GM19238 (cell line): Measurements from ENCODE around the gene ZBTB20.

Source experiments
- DNase-seq: peaks from one replicate; pipeline ENCODE4 v3.0.0; 2011; ENCODE audit warnings: low spot score; ENCODE audit not compliant: insufficient read length

The ZBTB20 gene

GRCh38 chr3:114350271-114350670 lies 796.8 kb downstream of the ZBTB20 start:
- no peak for DNase-seq

DNA sequence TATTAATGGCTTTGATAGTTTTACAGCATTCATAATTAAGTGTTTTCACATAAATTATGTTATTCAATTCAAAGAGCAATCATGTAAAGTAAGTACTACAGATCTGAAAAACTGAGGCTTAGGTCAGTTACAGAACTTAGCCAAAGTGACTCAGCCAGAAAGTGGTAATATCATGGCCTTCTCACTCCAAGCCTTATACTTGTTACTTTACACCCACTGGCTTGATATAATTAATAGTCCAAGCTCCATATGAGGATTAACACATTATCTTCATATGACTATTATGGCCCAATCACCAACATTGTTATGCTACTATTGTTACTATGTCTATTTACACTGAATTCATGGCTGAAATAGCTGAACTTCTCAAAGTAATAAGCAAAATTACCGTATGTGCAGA lies 802.6 kb downstream of the ZBTB20 start:
- DNase-seq = no peak

DNA sequence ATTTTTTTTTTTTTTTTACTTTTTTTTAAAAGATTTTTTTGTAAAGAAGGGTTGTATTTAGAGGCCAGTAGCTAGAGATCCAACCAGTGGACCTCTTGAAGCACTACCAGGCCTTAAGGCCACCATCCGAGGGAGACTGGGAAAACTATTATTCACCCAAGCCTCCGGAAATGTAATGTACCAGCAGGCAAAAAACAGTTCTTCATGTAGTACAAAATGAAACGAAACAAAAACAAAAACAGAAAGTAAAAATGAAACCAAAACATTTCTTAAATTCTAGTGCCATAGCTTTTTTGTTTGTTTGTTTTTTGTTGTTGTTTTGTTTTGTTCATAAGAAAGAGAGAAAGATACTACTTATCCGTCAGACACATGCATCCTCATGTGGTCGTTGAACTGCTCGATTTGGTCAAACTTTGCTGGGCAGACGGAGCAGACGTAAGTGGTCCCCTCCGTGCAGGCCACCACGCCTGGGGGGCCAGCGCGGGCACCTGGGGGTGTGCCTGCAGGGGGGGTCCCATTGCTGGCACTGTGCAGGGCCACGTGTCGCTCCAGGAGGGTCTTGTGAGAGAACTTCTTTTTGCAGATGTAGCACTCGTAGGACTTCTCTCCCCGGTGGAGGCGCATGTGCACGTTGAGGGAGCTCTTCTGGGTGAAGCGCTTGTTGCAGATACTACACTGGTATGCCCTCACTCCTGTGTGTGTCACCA lies 808.3 kb downstream of the ZBTB20 start:
- DNase-seq = no peak

DNA sequence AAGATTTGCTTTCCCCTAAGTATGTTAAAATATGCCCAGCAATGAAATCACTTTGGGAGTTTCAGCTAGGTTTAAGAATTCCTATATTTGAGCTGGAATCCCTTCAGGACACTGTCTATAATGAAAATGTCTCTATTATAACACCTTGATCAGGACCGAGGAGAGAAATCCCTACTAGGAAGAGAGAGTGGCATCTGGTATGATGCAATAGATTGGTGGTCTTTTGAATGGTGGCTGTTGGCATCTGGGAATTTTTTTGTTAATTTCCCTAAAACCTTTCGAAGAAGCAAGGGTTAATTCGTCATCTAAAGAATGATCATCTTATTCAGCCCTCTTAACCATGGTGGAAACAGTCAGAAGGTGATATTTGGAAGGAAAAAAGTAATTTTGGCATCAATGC lies 810.2 kb downstream of the ZBTB20 start:
- no peak for DNase-seq

- DNase-seq = no peak
Observed at GRCh38 chr3:114336122-114336697, 810.9 kb downstream of the ZBTB20 start.

DNA sequence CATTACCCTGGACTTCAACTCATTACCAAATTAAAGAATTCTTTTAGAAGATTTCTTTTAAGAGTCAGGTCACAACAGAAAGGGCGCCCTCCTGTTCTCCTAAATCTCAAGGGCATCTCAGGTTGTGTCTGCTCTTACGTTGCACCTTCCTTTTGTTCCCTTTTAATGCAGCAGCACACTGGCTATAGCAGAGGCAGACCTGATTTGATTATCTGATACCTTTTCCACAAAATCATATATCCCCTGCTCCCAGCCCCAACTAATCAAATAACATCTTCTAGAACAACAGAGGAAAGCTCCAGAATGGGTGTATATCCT lies 813.2 kb downstream of the ZBTB20 start:
- DNase-seq = no peak

DNA sequence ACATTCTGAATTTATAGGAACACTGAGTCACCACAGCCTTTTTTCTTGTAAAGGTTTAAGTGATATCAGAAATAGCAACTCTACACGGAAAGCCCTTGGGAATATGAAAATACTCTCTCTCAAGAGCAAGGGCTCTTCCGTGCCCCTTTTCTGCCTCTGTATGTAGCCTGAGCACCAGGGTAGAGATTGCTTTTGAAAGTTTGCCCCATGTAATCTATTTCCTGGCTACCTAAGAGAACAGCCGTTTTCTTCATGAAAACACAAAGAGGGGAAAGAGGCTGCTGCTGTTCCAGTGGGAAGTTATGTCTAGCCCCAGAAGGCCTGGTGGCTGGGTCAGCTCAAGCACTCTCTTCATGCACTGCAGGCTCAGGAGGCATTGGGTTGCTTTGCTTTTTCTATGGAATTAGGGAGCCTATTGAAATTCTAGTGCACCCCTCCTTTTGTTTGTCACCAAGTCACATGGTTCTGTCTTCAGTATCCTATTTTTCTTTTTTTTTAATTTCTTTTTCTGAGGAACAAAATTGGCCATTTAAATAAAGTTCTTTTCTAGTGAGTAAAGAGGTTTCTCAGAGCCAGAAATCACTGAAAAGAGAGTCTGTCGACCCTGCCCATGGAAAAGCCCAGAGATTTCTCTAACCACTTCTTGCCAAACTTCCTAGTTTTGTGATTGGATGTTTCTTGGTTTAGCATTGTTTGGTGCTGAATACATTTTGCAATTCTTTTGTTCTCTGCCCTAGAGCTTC lies 813.7 kb downstream of the ZBTB20 start:
- no peak for DNase-seq

DNA sequence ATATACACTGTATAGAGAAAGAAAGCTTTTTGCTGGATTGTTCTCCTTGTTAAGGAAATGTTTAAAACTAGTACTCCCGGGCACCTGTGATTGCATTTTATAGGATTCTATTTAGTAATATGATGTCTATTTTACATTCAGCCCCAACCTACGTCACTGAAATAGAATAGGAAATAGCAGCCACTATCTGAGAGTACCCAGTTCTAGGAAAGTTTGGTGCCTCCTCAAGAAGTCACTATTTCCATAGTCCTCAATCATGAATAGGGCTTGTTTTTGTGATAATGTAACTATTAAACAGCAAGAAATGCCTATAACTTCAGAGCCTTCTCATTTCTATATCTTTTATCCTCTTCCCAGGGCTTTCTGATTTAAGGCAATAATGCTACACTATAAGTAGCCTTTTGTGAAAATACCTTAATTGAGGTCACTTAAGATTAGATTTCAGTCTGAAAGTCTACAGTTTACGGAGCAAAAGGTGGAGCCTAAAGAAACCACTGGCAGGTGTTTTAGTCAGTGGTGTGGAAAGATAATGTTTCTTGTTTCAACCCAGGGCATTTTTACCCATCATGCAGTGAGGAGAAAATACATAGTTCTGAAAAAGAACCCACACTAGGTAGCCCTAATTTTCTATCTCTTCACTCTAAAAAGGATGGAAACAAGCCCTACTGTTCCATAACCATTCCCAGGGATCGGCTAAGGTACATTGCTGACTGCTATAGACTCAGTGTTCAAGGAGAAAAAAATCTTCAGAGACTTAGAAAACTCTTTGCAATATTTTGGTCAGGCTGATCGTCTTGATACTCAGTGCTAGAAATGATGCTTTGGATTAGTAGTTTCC lies 814.5 kb downstream of the ZBTB20 start:
- DNase-seq = no peak

DNA sequence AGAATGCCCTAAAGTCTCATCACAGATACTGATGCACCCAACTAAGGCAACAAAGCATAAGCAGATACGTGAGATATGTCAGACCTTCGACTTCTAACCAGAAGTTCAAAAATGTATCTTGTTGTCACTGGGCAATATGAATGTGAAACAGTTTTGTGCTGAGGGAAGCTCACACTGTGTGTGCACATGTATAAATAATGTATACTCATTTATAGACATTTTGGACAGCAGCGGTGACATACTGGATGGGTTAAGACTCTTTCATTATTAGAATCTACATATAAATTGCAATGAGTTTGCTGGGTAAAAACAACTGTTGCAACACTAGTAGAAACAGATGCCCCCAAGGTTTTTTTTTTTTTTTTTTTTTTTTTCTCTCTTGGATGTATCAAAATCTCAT lies 815.4 kb downstream of the ZBTB20 start:
- DNase-seq = no peak

- DNase-seq = no peak
Observed at GRCh38 chr3:114331007-114331406, 816.1 kb downstream of the ZBTB20 start.

GRCh38 chr3:114329823-114330222 lies 817.3 kb downstream of the ZBTB20 start:
- no peak for DNase-seq

DNA sequence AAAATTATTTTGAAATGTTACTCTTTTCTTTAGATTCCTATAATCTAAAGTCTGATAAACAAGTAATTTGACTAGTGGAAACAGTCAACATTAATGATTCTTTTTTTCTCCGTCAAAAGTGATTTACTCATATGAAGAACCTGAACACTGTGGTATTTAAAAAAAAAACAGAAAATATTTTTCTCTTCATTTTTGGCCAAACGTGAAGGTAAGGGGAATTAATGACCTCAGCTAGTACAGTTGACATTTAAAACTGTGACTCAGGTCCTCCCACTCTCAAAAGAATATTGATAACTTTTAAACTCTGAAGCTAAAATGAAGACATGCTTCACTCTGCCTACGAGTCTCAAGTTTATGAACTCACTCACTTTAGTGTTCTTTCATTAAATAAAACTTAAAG lies 818.7 kb downstream of the ZBTB20 start:
- DNase-seq = no peak

- DNase-seq = no peak
Observed at GRCh38 chr3:114327665-114328064, 819.4 kb downstream of the ZBTB20 start.

DNA sequence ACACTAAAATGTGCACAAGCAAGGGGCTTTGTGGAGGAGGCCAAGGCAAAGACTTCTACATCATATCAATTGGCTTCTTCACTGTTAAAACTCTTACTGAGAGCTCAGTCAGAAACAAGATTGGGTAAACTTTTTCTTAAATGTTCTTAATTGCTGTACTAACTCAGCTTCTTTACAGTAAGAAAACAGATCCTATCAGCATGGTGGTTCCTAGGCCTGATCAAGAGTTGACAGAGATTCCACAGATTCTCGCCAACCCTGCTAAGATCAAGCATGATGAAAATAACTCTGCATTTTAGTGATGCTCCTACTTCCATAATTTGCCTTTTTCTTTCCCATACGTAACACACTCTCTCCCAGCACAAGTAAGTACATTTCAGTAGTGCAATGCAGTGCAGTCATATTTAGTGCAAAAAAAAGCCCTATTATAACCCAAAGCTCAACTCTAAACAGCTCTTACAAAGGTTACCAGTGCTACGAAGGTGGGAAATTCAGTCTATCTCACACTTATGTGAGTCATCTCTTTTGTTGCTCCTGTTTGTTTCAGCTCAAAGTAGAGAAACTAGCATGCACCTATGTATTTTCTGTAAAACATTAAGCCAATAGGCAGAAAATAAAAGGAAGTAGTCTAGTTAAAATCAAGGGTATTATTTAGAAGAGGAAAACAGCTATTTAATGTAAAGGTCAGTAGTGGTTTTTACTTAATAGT lies 823.4 kb downstream of the ZBTB20 start:
- no peak for DNase-seq

GRCh38 chr3:114320246-114320645 lies 826.8 kb downstream of the ZBTB20 start:
- no peak for DNase-seq

GRCh38 chr3:114319453-114319852 lies 827.6 kb downstream of the ZBTB20 start:
- DNase-seq = no peak

DNA sequence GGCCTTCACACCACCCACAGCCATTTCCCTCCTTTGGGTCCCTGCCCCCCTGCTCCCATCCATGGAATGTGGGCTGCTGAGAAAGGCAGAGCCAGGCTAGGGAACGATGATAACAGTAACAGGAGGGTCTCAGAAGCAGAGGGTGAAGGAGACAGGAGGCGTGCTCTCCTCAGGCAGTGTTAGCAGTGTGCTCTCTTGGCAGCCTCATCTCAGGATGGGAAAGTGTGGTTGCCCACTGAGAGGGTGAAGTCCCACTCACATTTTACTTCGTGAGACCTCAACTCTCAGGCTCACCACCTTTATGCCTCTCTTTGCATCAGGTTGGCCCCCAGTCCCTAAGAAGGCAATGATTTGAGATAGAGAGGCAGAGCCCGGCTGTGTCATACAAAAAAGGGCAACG lies 828.8 kb downstream of the ZBTB20 start:
- no peak for DNase-seq

DNA sequence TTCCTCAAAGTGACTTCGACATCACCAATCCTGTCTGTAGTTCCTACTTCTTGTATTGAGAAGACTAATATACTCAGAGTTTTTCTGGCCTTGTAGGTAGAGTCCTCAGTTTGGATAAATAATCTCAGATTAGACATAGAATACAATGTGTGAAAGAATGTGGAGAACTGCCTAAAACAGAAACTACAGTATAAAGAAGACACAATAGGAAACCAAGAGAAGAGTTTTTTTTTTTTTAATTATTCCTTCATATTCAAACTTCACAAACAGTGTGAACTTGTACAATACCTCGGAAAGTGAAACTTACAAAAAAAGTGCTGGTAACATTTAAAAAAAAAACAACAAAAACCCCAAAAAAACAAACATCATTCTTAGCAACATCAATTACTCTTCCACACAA lies 832.8 kb downstream of the ZBTB20 start:
- DNase-seq = no peak

- no peak for DNase-seq
Observed at GRCh38 chr3:114313426-114313825, 833.7 kb downstream of the ZBTB20 start.

DNA sequence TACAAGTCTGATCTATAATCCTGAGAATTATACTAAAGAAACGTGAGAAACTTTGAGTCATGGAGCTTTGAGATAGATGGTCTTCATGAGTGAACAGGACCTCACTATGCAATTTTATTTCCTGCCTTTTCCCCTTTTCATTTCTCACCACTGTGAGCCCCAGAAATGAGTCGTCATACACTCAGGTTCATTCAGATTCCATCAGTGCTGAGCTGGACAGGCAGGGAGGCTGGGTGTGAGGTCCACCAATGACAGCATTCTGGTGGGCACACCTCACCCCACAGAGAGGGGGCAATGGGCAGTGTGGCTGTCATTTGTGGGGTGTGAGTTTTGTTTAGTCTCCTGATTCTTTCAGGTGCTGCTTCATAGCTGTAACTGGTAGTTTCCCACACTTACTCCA lies 836.4 kb downstream of the ZBTB20 start:
- no peak for DNase-seq

DNA sequence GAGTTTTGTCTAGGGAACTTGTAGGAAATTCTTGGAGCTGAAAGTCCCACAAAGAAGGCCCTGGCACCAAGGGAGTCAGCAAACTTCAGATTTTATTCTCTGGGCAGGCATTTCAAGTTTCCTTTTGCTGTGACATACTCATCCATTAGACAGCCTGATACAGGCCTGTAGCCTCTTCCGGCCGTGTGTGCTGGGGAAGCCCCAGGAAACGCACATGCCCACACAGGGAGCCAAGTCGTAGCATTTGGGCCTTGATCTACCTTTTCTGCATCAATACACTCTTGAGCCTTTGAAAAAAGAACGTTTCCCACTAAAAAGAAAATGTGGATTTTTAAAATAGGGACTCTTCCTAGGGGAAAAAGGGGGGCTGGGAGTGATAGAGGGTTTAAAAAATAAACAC lies 838.3 kb downstream of the ZBTB20 start:
- no peak for DNase-seq
